Measurements from ENCODE around the gene CYP1A2.

GRCh38 chr15:74725845-74726773 is 22.5 kb upstream of the CYP1A2 start:
- TF ChIP-seq EZH2 (optimal IDR thresholded peaks at IDR 0.05; ENCODE audit: low read depth, low read length) (no peak), CTCF (IDR thresholded peaks at IDR 0.05; ENCODE audit: low read length) (peak; percentile 13)
